GM12891 (cell line): ENCODE results near the gene MED1.

Experiments
- POLR2A ChIP-seq: IDR thresholded peaks from 2 replicates; pipeline ENCODE4 v1.6.1; 2011; ENCODE audit warnings: low read depth, low read length, control low read depth
- POLR2AphosphoS5 ChIP-seq: IDR thresholded peaks from 2 replicates; pipeline ENCODE4 v1.6.1; 2011; ENCODE audit warnings: low read depth, low read length, control low read depth
- POU2F2 ChIP-seq: IDR thresholded peaks from 2 replicates; pipeline ENCODE4 v1.6.1; 2011; ENCODE audit warnings: low read depth, mild to moderate bottlenecking, control low read depth, low read length, moderate library complexity

DNA sequence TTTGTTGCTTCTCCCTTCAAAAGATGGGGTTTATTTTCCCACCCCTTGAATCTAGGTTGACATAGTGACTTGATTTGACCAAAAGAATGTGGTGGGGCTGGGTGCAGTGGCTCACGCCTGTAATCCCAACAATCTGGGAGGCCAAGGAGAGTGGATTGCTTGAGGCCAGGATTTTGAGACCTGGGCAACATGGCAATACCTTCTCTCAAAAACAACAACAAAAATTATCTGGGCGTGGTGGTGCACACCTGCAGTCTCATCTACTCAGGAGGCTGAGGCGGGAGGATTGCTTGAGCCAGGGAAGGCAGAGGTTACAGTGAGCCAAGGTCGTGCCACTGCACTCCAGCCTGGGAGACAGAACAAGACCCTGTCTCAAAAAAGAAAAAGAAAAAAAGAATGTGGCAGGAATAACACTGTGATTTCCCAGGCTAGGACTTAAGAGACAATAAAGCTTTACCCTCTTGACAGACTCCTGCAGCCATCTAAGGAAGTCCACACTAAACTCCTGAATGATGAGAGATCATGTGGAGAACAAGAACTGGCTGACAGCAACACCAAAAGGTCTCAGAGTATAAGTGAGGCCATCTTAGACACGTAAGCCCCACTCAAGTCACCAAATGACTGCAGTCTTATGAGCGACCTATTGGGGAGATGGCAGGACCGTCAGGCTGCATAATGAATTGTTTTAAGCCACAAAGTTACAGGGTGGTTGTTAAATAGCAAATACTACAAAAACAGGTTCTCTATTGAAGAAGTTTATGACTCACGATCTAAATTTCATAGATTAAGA lies 86.6 kb downstream of the MED1 start:
- no peak for TF ChIP-seq POLR2A
- TF ChIP-seq POLR2AphosphoS5 = no peak
- no peak for TF ChIP-seq POU2F2
